GM12865 (cell line): Measurements from ENCODE around the gene RRAGC.

Experiments
- DNase-seq: peaks from one replicate; pipeline ENCODE4 v3.0.0; 2010; ENCODE audit warnings: low read depth
- H3K4me3 ChIP-seq: 2 replicates; pipeline ENCODE4 v1.5.1; 2011; ENCODE audit warnings: mild to moderate bottlenecking, low read depth, low read length, control low read depth
- CTCF ChIP-seq: IDR thresholded peaks from 2 replicates; pipeline ENCODE4 v1.5.1; 2011; ENCODE audit warnings: low read length, control low read depth, low read depth, inconsistent platforms; ENCODE audit not compliant: insufficient read depth; ENCODE audit errors: missing control alignments

RRAGC gene

GRCh38 chr1:38805036-38805435 lies 54.5 kb downstream of the RRAGC start:
- TF ChIP-seq CTCF = no peak
- H3K4me3 ChIP-seq = no peak overlapping the region
- DNase-seq = no peak

- no peak overlapping the region; the same call in 1 of the 2 replicates for H3K4me3 ChIP-seq
- no peak for TF ChIP-seq CTCF
- DNase-seq = no peak
These were observed 55.3 kb downstream of the RRAGC start for GRCh38 chr1:38804062-38804886.

GRCh38 chr1:38803647-38804046 lies 55.9 kb downstream of the RRAGC start:
- no peak for DNase-seq
- no peak overlapping the region for H3K4me3 ChIP-seq
- no peak for TF ChIP-seq CTCF

GRCh38 chr1:38800720-38801671 lies 58.6 kb downstream of the RRAGC start:
- H3K4me3 ChIP-seq = no peak overlapping the region
- DNase-seq = no peak
- TF ChIP-seq CTCF = no peak

- no peak for DNase-seq
- H3K4me3 ChIP-seq = no peak overlapping the region
- no peak for TF ChIP-seq CTCF
These were observed 66.3 kb downstream of the RRAGC start for GRCh38 chr1:38793299-38793698.

- no peak for TF ChIP-seq CTCF
- no peak for DNase-seq
- H3K4me3 ChIP-seq = no peak overlapping the region
These were observed 67.7 kb downstream of the RRAGC start for GRCh38 chr1:38791892-38792291.

- no peak for TF ChIP-seq CTCF
- no peak for DNase-seq
- no peak overlapping the region for H3K4me3 ChIP-seq
These were observed 68.4 kb downstream of the RRAGC start for GRCh38 chr1:38791164-38791515.
